ENCODE data around the gene MIP. TPM values are rescaled to one million over a fixed set of nuclear protein-coding genes. Genes with fewer than 3 reads are reported as not detected.

MIP gene
- total and polyA plus RNA-seq, 2 of the 13 experiments (the other 11 are each of a cell fraction or from before 2014, with no cell fraction given), result not detected

DNA sequence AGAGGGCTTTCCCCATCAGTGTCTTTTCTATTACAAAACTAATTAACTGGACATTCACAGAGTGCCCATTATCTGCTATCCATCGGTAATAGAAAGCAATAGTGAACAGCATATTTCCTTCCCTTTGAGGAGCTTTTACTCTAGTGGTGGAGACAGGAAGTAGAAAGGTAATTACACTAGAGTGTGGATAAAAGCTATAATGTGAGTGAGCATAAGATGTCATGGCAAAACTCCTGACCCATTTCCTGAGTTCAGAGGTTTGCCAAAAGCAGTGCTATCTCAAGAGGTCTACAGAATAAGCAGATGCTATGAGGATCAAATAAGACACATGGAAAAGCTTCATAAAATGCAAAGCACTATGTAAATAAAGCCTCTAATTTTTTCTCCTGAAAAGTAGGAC, 29.3 kb downstream of the MIP start (continued):
- TF ChIP-seq ELF1 (CRISPR knock-in tag; IDR thresholded peaks at IDR 0.05) (no peak), SIX1 (CRISPR knock-in tag; IDR thresholded peaks at IDR 0.05; ENCODE audit: borderline replicate concordance) (no peak)

DNA sequence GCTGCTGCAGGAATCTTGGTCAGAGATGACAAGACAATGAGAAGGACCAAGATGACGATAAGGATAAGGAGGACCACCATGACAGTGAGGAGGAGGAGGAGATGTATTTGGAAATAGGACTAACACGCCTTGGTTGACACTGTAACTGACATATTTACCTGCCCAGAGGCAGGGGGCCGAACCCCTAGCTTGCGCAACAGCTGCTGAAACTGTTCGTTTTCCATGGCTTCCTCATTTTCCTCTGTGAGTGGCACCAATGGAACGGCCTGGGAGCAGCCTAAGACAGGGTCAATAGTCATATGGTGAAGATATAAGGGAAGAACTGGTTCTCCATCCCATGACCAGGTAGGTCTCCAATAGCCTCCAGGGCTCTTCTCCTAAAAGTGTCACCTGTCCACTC, 34.0 kb downstream of the MIP start:
- Histone ChIP-seq H3K4me1 (ENCODE audit: insufficient read depth, low read length) (no peaks in the 10 kb centered on the region), H3K4me3 (replicated peaks in 1 of 3; ENCODE audit: insufficient read depth in 1 of 3, low read depth in 2 of 3, low read length in 3 of 3) (no peak overlapping the region), H3K27me3 (ENCODE audit: control insufficient read depth in 1 of 2, insufficient read depth in 2 of 2, low read length in 2 of 2) (no peaks in the 10 kb centered on the region), H3K27ac (ENCODE audit: extremely low read length, insufficient read depth, low read length) (no peak overlapping the region), H3K79me2 (ENCODE audit: insufficient read depth, low read length) (no peaks in the 10 kb centered on the region), H3K36me3 (replicated peaks in 1 of 2; ENCODE audit: control insufficient read depth in 1 of 2, insufficient read depth in 2 of 2, low read length in 2 of 2) (peaks cover 11 to 69% of the 10 kb centered on the region in 2 experiments), H3K4me2 (ENCODE audit: low read depth, low read length) (no peak overlapping the region), H3K9me3 (ENCODE audit: low read length) (no peaks in the 10 kb centered on the region), H4K20me1 (ENCODE audit: insufficient read depth, low read length) (no peaks in the 10 kb centered on the region), H2AFZ (ENCODE audit: low read length) (no peak overlapping the region), H3K9ac (ENCODE audit: insufficient read depth, low read depth, low read length) (no peak overlapping the region)
- intact Hi-C loops (cut with micrococcal nuclease; ENCODE audit: unreplicated experiment) (no loop called here), in situ Hi-C loops (cut with HindIII; ENCODE audit: extremely low pct_ligation_motif_present, low pct_unique_long_range_greater_than_20kb) (no loop called here)
- no TSS peak for BruUV-seq (replicated peaks)
- CTCF ChIA-PET (ENCODE audit: low intra/inter-chr PET ratio, low total read pairs), result no interaction called here
- POLR2A ChIA-PET, result no interaction called here
- DNase-seq (ENCODE audit: low spot score) (no peak), ATAC-seq (no peak), FAIRE-seq (no peak)
- 91% methylated on average over 6 of the region's 6 CpGs for WGBS (ENCODE audit: low lambda C conversion rate)
- TF ChIP-seq ZNF652 (CRISPR knock-in tag; IDR thresholded peaks at IDR 0.05; ENCODE audit: borderline replicate concordance, low read depth) (no peak), ZBTB3 (CRISPR knock-in tag; IDR thresholded peaks at IDR 0.05; ENCODE audit: borderline replicate concordance, low read depth) (no peak), ATF7 (IDR thresholded peaks at IDR 0.05) (no peak), ATF7 (CRISPR knock-in tag; IDR thresholded peaks at IDR 0.05) (no peak), ZFP41 (CRISPR knock-in tag; IDR thresholded peaks at IDR 0.05; ENCODE audit: borderline replicate concordance) (no peak), ZNF564 (CRISPR knock-in tag; IDR thresholded peaks at IDR 0.05) (no peak), CEBPB (IDR thresholded peaks at IDR 0.05; ENCODE audit: borderline replicate concordance, low read depth, low read length) (peak; percentile 75), CEBPG (CRISPR knock-in tag; IDR thresholded peaks at IDR 0.05) (0 out of 2 replicates have a peak, but pooled peaks have one; percentile 10)

All from HepG2 (cell line).